Lower lobe of right lung (tissue), 2 donors: ENCODE measurements around the gene SPTBN2. TPM values are rescaled to one million over a fixed set of nuclear protein-coding genes. Genes with fewer than 3 reads are reported as not detected.

Experiments used
- ATAC-seq, 2 donors: fragments of 200-7000 bp; cut with Tn5 transposase; one replicate each; pipeline ENCODE4 v1.9.1; 2020 to 2022; ENCODE audit warnings: mild to moderate bottlenecking in 2 of 2, moderate library complexity in 2 of 2
- DNase-seq: peaks from one replicate; pipeline ENCODE4 v3.0.0-alpha.2; 2020
- H3K27ac ChIP-seq: fragments of 200-600 bp; one replicate; pipeline ENCODE4 v1.8.0; 2022
- H3K27me3 ChIP-seq: fragments of 200-600 bp; one replicate; pipeline ENCODE4 v1.8.0; 2022; ENCODE audit warnings: low read depth
- H3K36me3 ChIP-seq: fragments of 200-600 bp; one replicate; pipeline ENCODE4 v1.8.0; 2022; ENCODE audit warnings: mild to moderate bottlenecking
- H3K4me1 ChIP-seq: fragments of 200-600 bp; one replicate; pipeline ENCODE4 v1.8.0; 2022
- H3K4me3 ChIP-seq: fragments of 200-600 bp; one replicate; pipeline ENCODE4 v1.8.0; 2022; ENCODE audit warnings: mild to moderate bottlenecking
- H3K9me3 ChIP-seq: fragments of 200-600 bp; one replicate; pipeline ENCODE4 v1.8.0; 2022
- intact Hi-C: fragments of 100-400 bp; cut with DNase I; formaldehyde crosslinking; loops from one replicate; pipeline ENCODE4 v1.11.0; 2022
- total RNA-seq: library from RNA; stranded (reverse); fragmentation: NEBNext Ultra II Directional; extraction: Animal tissue kit (Norgen Biotek cat#: 25700); gene quantifications from one replicate; pipeline ENCODE4 v1.2.1, GENCODE V29; 2021
- TF ChIP-seq, protein P1 (sequence below): fragments of 200-600 bp; IDR thresholded peaks from one replicate; pipeline ENCODE4 v1.8.0; 2022; ENCODE audit warnings: antibody characterized with exemption, mild to moderate bottlenecking
- donor health status: DM: no; HTN: yes; CAD: no; lungs with severe emphysema.

Gene SPTBN2
- total RNA-seq, 1 donor from 2014 or later: 6.4 TPM

DNA sequence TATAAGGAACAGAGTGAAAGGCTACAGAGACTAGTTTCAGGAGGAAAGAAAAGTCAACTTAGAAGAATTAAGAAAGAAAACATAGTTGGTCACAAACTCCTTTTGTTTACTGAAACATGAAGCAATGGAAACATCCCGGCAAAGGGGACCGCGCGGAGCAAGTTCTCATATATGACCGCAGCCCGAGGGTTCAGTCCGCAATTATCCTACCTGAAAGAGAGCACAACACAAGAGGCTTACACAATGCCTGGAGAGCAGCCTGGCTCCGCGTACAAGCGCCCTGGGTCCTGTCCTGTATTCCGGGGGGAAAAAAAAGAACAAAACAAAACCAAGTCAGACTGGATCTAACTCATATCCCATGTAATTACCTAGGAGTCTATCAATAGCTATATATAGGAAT lies 63.6 kb downstream of the SPTBN2 start:
- H3K36me3 ChIP-seq: peaks cover 89% of the 10 kb centered on the region

DNA sequence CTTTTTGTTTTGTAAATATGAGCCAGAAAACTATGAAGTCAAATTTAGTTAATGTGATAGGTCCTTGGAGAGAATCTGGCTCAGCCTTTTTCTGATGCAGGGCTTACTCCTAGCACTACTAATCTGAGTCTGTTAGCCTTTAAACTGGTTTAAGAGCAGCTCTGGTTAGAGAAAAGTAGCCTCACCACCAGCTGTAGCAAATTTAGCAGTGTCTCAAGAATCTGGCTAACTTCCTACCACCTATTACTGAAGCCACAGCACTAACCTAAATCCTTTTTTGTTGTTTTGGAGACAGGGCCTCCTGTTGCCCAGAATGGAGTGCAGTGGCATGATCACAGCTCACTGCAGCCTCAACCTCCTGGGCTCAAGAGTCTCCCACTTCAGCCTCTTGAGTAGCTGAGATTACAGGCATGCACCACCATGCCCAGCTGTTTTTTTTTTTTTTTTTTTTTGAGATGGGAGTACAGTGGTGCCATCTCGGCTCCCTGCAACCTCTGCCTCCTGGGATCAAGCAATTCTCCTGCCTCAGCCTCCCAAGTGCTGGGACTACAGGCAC lies 65.2 kb downstream of the SPTBN2 start:
- intact Hi-C loops: no loop called here
- H3K9me3 ChIP-seq: no peaks in the 10 kb centered on the region
- no peak for DNase-seq
- no peak overlapping the region for H3K27ac ChIP-seq
- no peaks in the 10 kb centered on the region for H3K4me1 ChIP-seq
- H3K36me3 ChIP-seq: peaks cover 83% of the 10 kb centered on the region
- TF ChIP-seq, protein P1, sequence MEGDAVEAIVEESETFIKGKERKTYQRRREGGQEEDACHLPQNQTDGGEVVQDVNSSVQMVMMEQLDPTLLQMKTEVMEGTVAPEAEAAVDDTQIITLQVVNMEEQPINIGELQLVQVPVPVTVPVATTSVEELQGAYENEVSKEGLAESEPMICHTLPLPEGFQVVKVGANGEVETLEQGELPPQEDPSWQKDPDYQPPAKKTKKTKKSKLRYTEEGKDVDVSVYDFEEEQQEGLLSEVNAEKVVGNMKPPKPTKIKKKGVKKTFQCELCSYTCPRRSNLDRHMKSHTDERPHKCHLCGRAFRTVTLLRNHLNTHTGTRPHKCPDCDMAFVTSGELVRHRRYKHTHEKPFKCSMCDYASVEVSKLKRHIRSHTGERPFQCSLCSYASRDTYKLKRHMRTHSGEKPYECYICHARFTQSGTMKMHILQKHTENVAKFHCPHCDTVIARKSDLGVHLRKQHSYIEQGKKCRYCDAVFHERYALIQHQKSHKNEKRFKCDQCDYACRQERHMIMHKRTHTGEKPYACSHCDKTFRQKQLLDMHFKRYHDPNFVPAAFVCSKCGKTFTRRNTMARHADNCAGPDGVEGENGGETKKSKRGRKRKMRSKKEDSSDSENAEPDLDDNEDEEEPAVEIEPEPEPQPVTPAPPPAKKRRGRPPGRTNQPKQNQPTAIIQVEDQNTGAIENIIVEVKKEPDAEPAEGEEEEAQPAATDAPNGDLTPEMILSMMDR: no peak
- no peak overlapping the region for H3K4me3 ChIP-seq
- no peaks in the 10 kb centered on the region for H3K27me3 ChIP-seq
- ATAC-seq: peak; percentile 54 to 61

More for the DNA sequence above, 63.6 kb downstream of the SPTBN2 start:
- Histone ChIP-seq H3K4me1 (no peaks in the 10 kb centered on the region), H3K4me3 (no peak overlapping the region), H3K9me3 (no peaks in the 10 kb centered on the region), H3K27me3 (no peaks in the 10 kb centered on the region), H3K27ac (no peak overlapping the region)
- DNase-seq (no peak), ATAC-seq (no peak)
- TF ChIP-seq, protein P1: no peak
- intact Hi-C loops: no loop called here

DNA sequence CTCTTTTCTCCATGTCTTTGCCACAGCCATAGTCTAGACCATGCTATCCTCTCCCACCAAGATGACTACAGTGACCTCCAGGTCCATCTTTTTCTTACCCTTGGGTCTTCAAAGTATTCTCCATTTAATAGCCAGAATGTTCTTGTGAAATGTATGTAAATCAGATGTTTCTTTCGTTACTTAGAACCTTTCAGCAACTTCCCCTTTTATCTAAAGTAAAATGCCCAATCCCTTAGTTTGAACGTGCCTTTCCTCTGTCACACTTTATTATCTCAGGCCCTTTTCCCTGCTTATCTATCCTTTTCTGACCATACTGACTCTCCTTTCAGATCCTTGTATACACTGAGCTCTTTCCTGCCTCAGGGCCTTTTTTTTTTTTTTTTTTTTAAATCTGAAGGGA lies 69.3 kb downstream of the SPTBN2 start:
- Histone ChIP-seq H3K4me3 (no peak overlapping the region), H3K27ac (no peak overlapping the region), H3K36me3 (peaks cover 74% of the 10 kb centered on the region), H3K4me1 (no peaks in the 10 kb centered on the region), H3K27me3 (no peaks in the 10 kb centered on the region), H3K9me3 (no peaks in the 10 kb centered on the region)
- TF ChIP-seq, protein P1: no peak
- ATAC-seq (no peak), DNase-seq (no peak)
- intact Hi-C loops: no loop called here

DNA sequence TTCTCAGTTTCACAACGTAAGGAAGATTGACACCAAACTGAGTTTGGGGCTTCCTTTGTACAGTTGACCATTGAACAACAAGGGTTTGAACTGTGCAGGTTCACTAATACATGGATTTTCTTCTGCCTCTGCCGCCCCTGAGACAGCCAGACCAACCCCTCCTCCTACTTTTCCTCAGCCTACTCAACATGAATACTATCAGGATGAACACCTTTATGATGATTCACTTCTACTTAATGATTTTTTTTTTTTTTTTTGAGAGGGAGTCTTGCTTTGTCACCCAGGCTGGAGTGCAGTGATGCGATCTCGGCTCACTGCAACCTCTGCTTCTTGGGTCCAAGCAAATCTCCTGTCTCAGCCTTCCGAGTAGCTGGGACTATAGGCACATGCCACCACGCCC lies 75.9 kb downstream of the SPTBN2 start:
- no peaks in the 10 kb centered on the region for H3K9me3 ChIP-seq
- peaks cover 74% of the 10 kb centered on the region for H3K36me3 ChIP-seq
- H3K27me3 ChIP-seq: no peaks in the 10 kb centered on the region
- H3K4me1 ChIP-seq: no peaks in the 10 kb centered on the region
- no peak overlapping the region for H3K27ac ChIP-seq
- DNase-seq (no peak), ATAC-seq (no peak)
- no peak overlapping the region for H3K4me3 ChIP-seq
- TF ChIP-seq, protein P1: no peak
- intact Hi-C loops: no loop called here

DNA sequence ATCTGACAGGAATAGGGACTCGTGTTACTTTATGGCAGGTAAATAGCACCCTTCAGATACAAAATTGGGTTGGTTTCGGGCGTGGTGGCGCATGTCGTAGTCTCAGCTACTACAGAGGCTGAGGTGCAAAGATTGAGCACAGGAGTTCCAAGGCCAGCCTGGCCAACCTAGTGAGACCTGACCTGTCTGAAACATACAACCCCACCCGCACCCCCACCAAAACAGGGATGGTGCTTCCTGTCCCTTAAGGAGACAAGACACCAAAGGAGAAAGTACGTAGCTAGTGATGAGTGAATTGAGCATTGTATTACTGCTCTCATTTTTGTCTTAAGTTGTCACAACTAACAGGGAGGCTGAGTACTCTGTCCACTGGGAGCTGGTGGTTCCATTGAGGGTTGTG lies 76.4 kb downstream of the SPTBN2 start:
- TF ChIP-seq, protein P1: no peak
- Histone ChIP-seq H3K4me3 (no peak overlapping the region), H3K27ac (no peak overlapping the region), H3K36me3 (peaks cover 74% of the 10 kb centered on the region), H3K27me3 (no peaks in the 10 kb centered on the region), H3K4me1 (no peaks in the 10 kb centered on the region), H3K9me3 (no peaks in the 10 kb centered on the region)
- intact Hi-C loops: no loop called here
- DNase-seq: no peak
- ATAC-seq: no peak
